ENCODE measurements around the gene KIRREL3. TPM values are rescaled to one million over a fixed set of nuclear protein-coding genes. Genes with fewer than 3 reads are reported as not detected.

KIRREL3 gene
- total and polyA plus RNA-seq, 2 of the 4 experiments (the other 2 are of a cell fraction) = 10.9 to 15.9 TPM

GRCh38 chr11:127017482-127017881 is 16.9 kb upstream of the KIRREL3 start:
- Histone ChIP-seq H3K36me3 (ENCODE audit: control insufficient read depth, insufficient read depth, low read length) (no peaks in the 10 kb centered on the region), H3K9me1 (ENCODE audit: insufficient read depth, low read length) (peaks cover 3% of the 10 kb centered on the region; the same call in 1 of the 2 replicates), H3K4ac (ENCODE audit: low read depth, low read length) (no peak overlapping the region), H2BK5ac (ENCODE audit: low read depth, low read length, poor library complexity, severe bottlenecking) (no peak overlapping the region), H3K4me3 (ENCODE audit: insufficient read depth, low read depth, low read length) (no peak overlapping the region), H4K91ac (ENCODE audit: insufficient read depth, low read depth, low read length) (no peak overlapping the region), H4K5ac (ENCODE audit: low read depth, low read length) (no peak overlapping the region), H3K9ac (ENCODE audit: low read depth, low read length) (no peak overlapping the region), H2AK5ac (ENCODE audit: low read depth, low read length) (no peak overlapping the region), H2BK15ac (ENCODE audit: low read depth, low read length) (no peak overlapping the region), H2AK9ac (replicated peaks; ENCODE audit: low read depth, low read length, poor library complexity) (no peak overlapping the region), H4K8ac (ENCODE audit: low read depth in 2 of 2, low read length in 2 of 2) (no peak overlapping the region), H3K27ac (ENCODE audit: insufficient read depth, low read length) (no peak overlapping the region), H2AFZ (replicated peaks; ENCODE audit: low read length, poor library complexity) (peak overlapping the region; percentile 35), H3K14ac (replicated peaks; ENCODE audit: low read depth, low read length) (no peak overlapping the region), H3K79me1 (ENCODE audit: low read depth in 1 of 2, low read length in 2 of 2) (no peaks in the 10 kb centered on the region), H3K18ac (ENCODE audit: low read depth, low read length) (no peak overlapping the region), H3K23ac (ENCODE audit: low read depth, low read length) (no peak overlapping the region), H3K56ac (ENCODE audit: extremely low read depth, insufficient read depth, low read length) (no peak overlapping the region), H3K4me1 (ENCODE audit: control insufficient read depth, insufficient read depth, low read length) (peaks cover 2% of the 10 kb centered on the region; the same call in 1 of the 2 replicates), H3K9me3 (ENCODE audit: control insufficient read depth, insufficient read depth, low read length) (no peaks in the 10 kb centered on the region), H3K4me2 (ENCODE audit: low read depth, low read length) (no peak overlapping the region), H2BK20ac (ENCODE audit: low read depth, low read length) (no peak overlapping the region), H2BK120ac (ENCODE audit: low read depth, low read length) (no peak overlapping the region), H4K20me1 (ENCODE audit: insufficient read depth, low read length) (no peaks in the 10 kb centered on the region), H3K27me3 (ENCODE audit: control insufficient read depth, insufficient read depth, low read length) (peaks cover 45% of the 10 kb centered on the region)
- no peak for TF ChIP-seq RCOR1 (IDR thresholded peaks at IDR 0.05; ENCODE audit: insufficient replicate concordance, low read length)
- TF ChIP-seq FOS (IDR thresholded peaks at IDR 0.05; ENCODE audit: low read depth, low read length) = peak; percentile 80
- peak; percentile 72; the same call in 1 of the 2 replicates for TF ChIP-seq MXI1 (IDR thresholded peaks at IDR 0.05; ENCODE audit: borderline replicate concordance, low read depth, low read length)
- peak; percentile 36; the same call in 1 of the 2 replicates for TF ChIP-seq USF2 (IDR thresholded peaks at IDR 0.05; ENCODE audit: low read depth, low read length)
- no peak for TF ChIP-seq CEBPB (IDR thresholded peaks at IDR 0.05; ENCODE audit: low read depth, low read length)
- no peak for TF ChIP-seq POLR2A (IDR thresholded peaks at IDR 0.05; ENCODE audit: low read depth, low read length)
- TF ChIP-seq RAD21 (IDR thresholded peaks at IDR 0.05; ENCODE audit: low read length) = peak; percentile 69
- TF ChIP-seq MAZ (IDR thresholded peaks at IDR 0.05; ENCODE audit: borderline replicate concordance, low read depth, low read length) = no peak
- no peak for TF ChIP-seq CHD1 (IDR thresholded peaks at IDR 0.05; ENCODE audit: low read depth, low read length)
- TF ChIP-seq MAFK (IDR thresholded peaks at IDR 0.05; ENCODE audit: low read depth, low read length) = no peak
- no peak for TF ChIP-seq RFX5 (IDR thresholded peaks at IDR 0.05; ENCODE audit: low read depth, low read length)
- no peak for TF ChIP-seq ELK1 (IDR thresholded peaks at IDR 0.05; ENCODE audit: borderline replicate concordance, low read depth, low read length)
- TF ChIP-seq BHLHE40 (IDR thresholded peaks at IDR 0.05; ENCODE audit: low read depth, low read length) = peak; percentile 74
- TF ChIP-seq CTCF (conservative IDR thresholded peaks at IDR 0.05; ENCODE audit: low read depth, low read length) = peak; percentile 72
- TF ChIP-seq SMC3 (IDR thresholded peaks at IDR 0.05; ENCODE audit: low read depth, low read length) = peak; percentile 64
- TF ChIP-seq NFE2L2 (IDR thresholded peaks at IDR 0.05; ENCODE audit: low read depth, low read length) = no peak
- ChIA-PET CTCF (interaction anchor here (0.6 to 1.7 kb wide), 8 partner anchors 10 to 548 kb away, joined by 3 to 5 read pairs (median 3); no protein-coding TSS in a partner anchor), POLR2A (ENCODE audit: unreplicated experiment) (no interaction called here)
- no CpG with 5 or more reads among the region's 7 CpGs for WGBS, 2 experiments (ENCODE audit: extremely low coverage in 2 of 2, insufficient read length in 1 of 2)
- dilution Hi-C loops (cut with HindIII; ENCODE audit: low sequenced_read_pairs, unreplicated experiment) (no loop called here), in situ Hi-C loops (cut with MboI; ENCODE audit: low sequenced_read_pairs) (loop anchor here (10.0 kb wide), 1 partner anchor 327 kb away; no protein-coding TSS in a partner anchor), intact Hi-C loops (cut with micrococcal nuclease) (loop anchor here (1.0 kb wide), 2 partner anchors 57 to 328 kb away; no protein-coding TSS in a partner anchor)
- no TSS peak for BruUV-seq (replicated peaks)
- peak; percentile 100 for ATAC-seq (ENCODE audit: low read depth)
- DNase-seq = peak; percentile 93

All from IMR-90 (cell line).